ENCODE results near the gene PRR11. TPM values are rescaled to one million over a fixed set of nuclear protein-coding genes. Genes with fewer than 3 reads are reported as not detected.

PRR11 gene
- total RNA-seq, 2 donors from 2014 or later, result 52.5 to 58.5 TPM

DNA sequence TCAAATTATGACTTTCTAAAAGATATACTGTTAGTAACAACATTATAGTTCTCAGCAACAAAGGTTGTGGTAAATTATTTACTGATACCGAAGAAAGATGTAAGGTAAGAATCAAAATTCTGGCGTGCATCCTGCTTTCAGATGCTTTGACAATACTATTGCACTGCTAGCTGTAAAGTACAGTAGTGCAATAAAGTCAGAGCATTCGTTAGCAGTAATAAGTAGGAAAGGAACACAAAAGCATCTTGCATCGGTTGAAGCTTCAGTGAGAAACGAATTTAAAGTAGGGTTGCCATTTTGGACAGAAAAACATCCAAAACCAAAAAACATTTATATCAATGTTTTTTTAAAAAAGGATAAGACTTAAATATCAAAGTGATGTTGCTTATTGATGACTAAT is 4.5 kb upstream of the PRR11 start:
- Histone ChIP-seq H3K4me3 (ENCODE audit: low read length) (peak overlapping the region; percentile 98), H3K9me3 (ENCODE audit: control insufficient read depth, low read length) (no peaks in the 10 kb centered on the region), H3K27ac (ENCODE audit: low read depth, low read length) (no peak overlapping the region), H3K36me3 (ENCODE audit: control insufficient read depth, insufficient read depth, low read length) (peaks cover 25% of the 10 kb centered on the region), H3K4me1 (ENCODE audit: control insufficient read depth, insufficient read depth, low read length) (peaks cover 10% of the 10 kb centered on the region), H3K27me3 (ENCODE audit: control insufficient read depth, insufficient read depth, low read length, poor library complexity, severe bottlenecking) (no peaks in the 10 kb centered on the region), H3K9ac (ENCODE audit: extremely low read depth, low read length, poor library complexity, severe bottlenecking) (no peak overlapping the region)
- peaks cover 23% of the 10 kb centered on the region for H3K4me1 Mint-ChIP-seq
- H3K36me3 Mint-ChIP-seq (ENCODE audit: low read depth), result peaks cover 16% of the 10 kb centered on the region
- TF ChIP-seq, protein P1, sequence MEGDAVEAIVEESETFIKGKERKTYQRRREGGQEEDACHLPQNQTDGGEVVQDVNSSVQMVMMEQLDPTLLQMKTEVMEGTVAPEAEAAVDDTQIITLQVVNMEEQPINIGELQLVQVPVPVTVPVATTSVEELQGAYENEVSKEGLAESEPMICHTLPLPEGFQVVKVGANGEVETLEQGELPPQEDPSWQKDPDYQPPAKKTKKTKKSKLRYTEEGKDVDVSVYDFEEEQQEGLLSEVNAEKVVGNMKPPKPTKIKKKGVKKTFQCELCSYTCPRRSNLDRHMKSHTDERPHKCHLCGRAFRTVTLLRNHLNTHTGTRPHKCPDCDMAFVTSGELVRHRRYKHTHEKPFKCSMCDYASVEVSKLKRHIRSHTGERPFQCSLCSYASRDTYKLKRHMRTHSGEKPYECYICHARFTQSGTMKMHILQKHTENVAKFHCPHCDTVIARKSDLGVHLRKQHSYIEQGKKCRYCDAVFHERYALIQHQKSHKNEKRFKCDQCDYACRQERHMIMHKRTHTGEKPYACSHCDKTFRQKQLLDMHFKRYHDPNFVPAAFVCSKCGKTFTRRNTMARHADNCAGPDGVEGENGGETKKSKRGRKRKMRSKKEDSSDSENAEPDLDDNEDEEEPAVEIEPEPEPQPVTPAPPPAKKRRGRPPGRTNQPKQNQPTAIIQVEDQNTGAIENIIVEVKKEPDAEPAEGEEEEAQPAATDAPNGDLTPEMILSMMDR (conservative IDR thresholded peaks at IDR 0.05), result no peak
- no peak overlapping the region for H3K27ac Mint-ChIP-seq
- no peak for DNase-seq
- WGBS, 2 experiments (ENCODE audit: insufficient coverage in 1 of 2, insufficient read length in 1 of 2), result 94 to 100% methylated on average over 2 to 4 of the region's 5 CpGs
- H3K27me3 Mint-ChIP-seq (ENCODE audit: insufficient read depth), result no peaks in the 10 kb centered on the region
- no peak overlapping the region for H3K4me3 Mint-ChIP-seq
- H3K9me3 Mint-ChIP-seq, result no peaks in the 10 kb centered on the region

DNA sequence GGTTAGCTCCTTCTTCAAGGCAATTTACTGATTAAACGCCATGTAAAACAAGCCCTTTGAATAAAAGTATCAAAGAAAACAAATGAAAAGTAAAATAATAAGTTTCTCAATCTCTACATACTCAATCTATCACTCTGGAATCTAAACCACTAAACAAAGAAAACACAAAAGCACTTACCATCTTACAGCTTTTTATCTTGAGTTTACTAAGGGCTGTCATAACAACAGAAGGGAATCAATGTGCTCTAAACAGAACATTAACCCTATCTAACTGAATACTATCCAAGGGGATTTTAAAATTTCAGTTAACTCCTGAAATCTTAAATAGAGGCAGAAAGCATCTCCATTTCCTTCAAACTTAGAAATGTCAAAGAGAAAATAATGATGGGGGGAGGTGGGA is 4.0 kb upstream of the PRR11 start:
- peak overlapping the region; percentile 20 for H3K27ac Mint-ChIP-seq
- 86% methylated on average over 1 of the region's 1 CpG; no CpG with 5 or more reads in 1 of the 2 experiments for WGBS, 2 experiments (ENCODE audit: insufficient coverage in 1 of 2, insufficient read length in 1 of 2)
- H3K4me3 Mint-ChIP-seq, result peak overlapping the region; percentile 12
- no peaks in the 10 kb centered on the region for H3K27me3 Mint-ChIP-seq (ENCODE audit: insufficient read depth)
- H3K9me3 Mint-ChIP-seq, result no peaks in the 10 kb centered on the region
- no peak for DNase-seq
- Histone ChIP-seq H3K27ac (ENCODE audit: low read depth, low read length) (no peak overlapping the region), H3K9ac (ENCODE audit: extremely low read depth, low read length, poor library complexity, severe bottlenecking) (peak overlapping the region; percentile 98), H3K27me3 (ENCODE audit: control insufficient read depth, insufficient read depth, low read length, poor library complexity, severe bottlenecking) (no peaks in the 10 kb centered on the region), H3K9me3 (ENCODE audit: control insufficient read depth, low read length) (no peaks in the 10 kb centered on the region), H3K4me3 (ENCODE audit: low read length) (peak overlapping the region; percentile 98), H3K4me1 (ENCODE audit: control insufficient read depth, insufficient read depth, low read length) (peaks cover 10% of the 10 kb centered on the region), H3K36me3 (ENCODE audit: control insufficient read depth, insufficient read depth, low read length) (peaks cover 24% of the 10 kb centered on the region)
- H3K4me1 Mint-ChIP-seq, result peaks cover 27% of the 10 kb centered on the region
- H3K36me3 Mint-ChIP-seq (ENCODE audit: low read depth), result peaks cover 14% of the 10 kb centered on the region
- TF ChIP-seq, protein P1 (conservative IDR thresholded peaks at IDR 0.05), result no peak

DNA sequence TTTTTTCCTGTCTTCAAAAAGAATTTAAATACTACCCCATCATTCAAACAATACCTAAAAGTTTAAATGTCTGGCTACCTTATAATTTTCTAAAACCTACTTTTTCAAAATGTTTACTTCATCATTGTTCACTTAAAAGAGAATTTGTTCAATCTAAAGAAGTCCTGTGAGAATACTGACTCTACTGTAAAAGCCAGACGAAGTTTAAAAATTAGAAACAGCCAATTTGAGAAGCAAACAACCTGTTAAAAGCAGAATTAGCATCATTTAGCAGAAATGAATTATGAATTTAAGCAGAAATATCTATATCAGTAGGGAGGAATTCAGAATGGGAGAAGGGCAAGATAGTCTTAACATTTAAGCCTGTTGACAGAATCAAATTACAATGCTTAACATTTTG is 2.6 kb upstream of the PRR11 start:
- Histone ChIP-seq H3K4me3 (ENCODE audit: low read length) (peak overlapping the region; percentile 98), H3K9me3 (ENCODE audit: control insufficient read depth, low read length) (no peaks in the 10 kb centered on the region), H3K27ac (ENCODE audit: low read depth, low read length) (no peak overlapping the region), H3K4me1 (ENCODE audit: control insufficient read depth, insufficient read depth, low read length) (peaks cover 10% of the 10 kb centered on the region), H3K36me3 (ENCODE audit: control insufficient read depth, insufficient read depth, low read length) (peaks cover 17% of the 10 kb centered on the region), H3K27me3 (ENCODE audit: control insufficient read depth, insufficient read depth, low read length, poor library complexity, severe bottlenecking) (no peaks in the 10 kb centered on the region), H3K9ac (ENCODE audit: extremely low read depth, low read length, poor library complexity, severe bottlenecking) (peak overlapping the region; percentile 98)
- Mint-ChIP-seq H3K36me3 (ENCODE audit: low read depth) (peaks cover 10% of the 10 kb centered on the region), H3K27ac (no peak overlapping the region), H3K4me3 (no peak overlapping the region), H3K27me3 (ENCODE audit: insufficient read depth) (no peaks in the 10 kb centered on the region), H3K4me1 (peaks cover 27% of the 10 kb centered on the region), H3K9me3 (no peaks in the 10 kb centered on the region)
- TF ChIP-seq, protein P1 (conservative IDR thresholded peaks at IDR 0.05), result no peak
- WGBS, 2 experiments (ENCODE audit: insufficient coverage in 1 of 2, insufficient read length in 1 of 2), result 69% methylated on average over 1 of the region's 1 CpG; no CpG with 5 or more reads in 1 of the 2 experiments
- DNase-seq, result no peak
